Activated naive CD8-positive, alpha-beta T cell (primary cell): ENCODE data around the gene INPP4B.
"Not testable (repeated sequence)": the region's sequence is repeated elsewhere in the genome, so short reads cannot be mapped to it uniquely, and the experiment has no call there.

Experiments
- H3K27ac Mint-ChIP-seq: one replicate; pipeline ENCODE4 v1.8.0; 2021; ENCODE audit warnings: mixed read lengths
- H3K27me3 Mint-ChIP-seq: one replicate; pipeline ENCODE4 v1.8.0; 2021; ENCODE audit warnings: mixed read lengths
- H3K36me3 Mint-ChIP-seq: one replicate; pipeline ENCODE4 v1.8.0; 2021; ENCODE audit warnings: mixed read lengths
- H3K4me1 Mint-ChIP-seq: one replicate; pipeline ENCODE4 v1.8.0; 2021; ENCODE audit warnings: low read depth, mixed read lengths
- H3K4me3 Mint-ChIP-seq: one replicate; pipeline ENCODE4 v1.8.0; 2021; ENCODE audit warnings: mild to moderate bottlenecking, mixed read lengths
- H3K9me3 Mint-ChIP-seq: one replicate; pipeline ENCODE4 v1.8.0; 2021; ENCODE audit warnings: low read depth, mixed read lengths

The INPP4B gene

DNA sequence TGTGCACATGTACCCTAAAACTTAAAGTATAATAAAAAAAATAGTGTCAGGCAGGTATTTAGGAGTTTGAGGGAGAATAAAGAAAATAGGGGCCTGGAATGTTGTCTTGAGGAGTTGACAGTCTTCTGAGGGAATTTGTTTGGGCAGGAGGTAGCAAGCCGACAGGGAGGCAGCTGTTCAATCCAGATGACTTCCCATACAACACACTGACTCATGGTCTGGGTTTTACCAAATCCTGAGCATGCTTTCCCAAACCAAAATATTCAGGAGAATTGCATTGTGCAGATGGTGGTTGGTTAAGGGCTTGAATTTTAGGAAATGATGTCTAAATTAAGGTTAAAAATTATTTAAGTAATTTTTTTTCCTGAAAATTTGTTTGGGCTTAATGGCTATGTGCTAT, 430.0 kb downstream of the INPP4B start:
- Mint-ChIP-seq H3K27me3 (no peaks in the 10 kb centered on the region), H3K9me3 (no peaks in the 10 kb centered on the region), H3K4me3 (no peak overlapping the region), H3K27ac (peak overlapping the region; percentile 99), H3K4me1 (peaks cover 73% of the 10 kb centered on the region), H3K36me3 (peaks cover 2% of the 10 kb centered on the region)

- no peak overlapping the region for H3K4me3 Mint-ChIP-seq
- peaks cover 73% of the 10 kb centered on the region for H3K4me1 Mint-ChIP-seq
- H3K27me3 Mint-ChIP-seq: no peaks in the 10 kb centered on the region
- H3K9me3 Mint-ChIP-seq: no peaks in the 10 kb centered on the region
- H3K27ac Mint-ChIP-seq: peak overlapping the region; percentile 99
- peaks cover 6% of the 10 kb centered on the region for H3K36me3 Mint-ChIP-seq
Observed at GRCh38 chr4:142414366-142414990, 431.6 kb downstream of the INPP4B start.

GRCh38 chr4:142413485-142413884, 432.6 kb downstream of the INPP4B start:
- Mint-ChIP-seq H3K9me3 (no peaks in the 10 kb centered on the region), H3K27ac (peak overlapping the region; percentile 99), H3K4me3 (no peak overlapping the region), H3K36me3 (peaks cover 6% of the 10 kb centered on the region), H3K27me3 (no peaks in the 10 kb centered on the region), H3K4me1 (peaks cover 75% of the 10 kb centered on the region)

- peaks cover 76% of the 10 kb centered on the region for H3K4me1 Mint-ChIP-seq
- no peaks in the 10 kb centered on the region for H3K27me3 Mint-ChIP-seq
- H3K36me3 Mint-ChIP-seq: peaks cover 6% of the 10 kb centered on the region
- H3K4me3 Mint-ChIP-seq: no peak overlapping the region
- no peaks in the 10 kb centered on the region for H3K9me3 Mint-ChIP-seq
- peak overlapping the region; percentile 28 for H3K27ac Mint-ChIP-seq
Observed at GRCh38 chr4:142411993-142412392, 434.1 kb downstream of the INPP4B start.

GRCh38 chr4:142408003-142408441, 438.1 kb downstream of the INPP4B start:
- Mint-ChIP-seq H3K4me3 (peak overlapping the region; percentile 38), H3K27ac (peak overlapping the region; percentile 98), H3K4me1 (peaks cover 65% of the 10 kb centered on the region), H3K36me3 (peaks cover 6% of the 10 kb centered on the region), H3K27me3 (no peaks in the 10 kb centered on the region), H3K9me3 (no peaks in the 10 kb centered on the region)

DNA sequence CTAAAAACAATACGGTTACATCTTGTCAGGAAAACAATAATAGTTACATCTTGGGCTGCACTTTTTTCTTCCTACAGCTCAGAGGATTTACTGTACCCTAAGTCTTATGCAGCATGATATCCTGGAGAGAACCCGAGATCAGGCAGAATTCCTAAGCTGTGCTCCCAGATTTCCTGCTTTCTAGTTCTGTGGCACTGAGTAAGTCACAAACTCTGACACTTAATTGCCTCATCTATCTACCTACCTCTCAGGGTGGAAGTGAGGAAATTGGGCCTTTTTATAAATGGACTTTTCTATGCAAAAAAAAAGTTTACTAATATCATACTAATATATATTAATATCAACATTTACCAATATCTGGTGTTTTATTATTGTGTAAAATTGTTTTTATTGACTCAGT, 438.5 kb downstream of the INPP4B start:
- Mint-ChIP-seq H3K9me3 (no peaks in the 10 kb centered on the region), H3K4me1 (peaks cover 67% of the 10 kb centered on the region), H3K4me3 (peak overlapping the region; percentile 96), H3K36me3 (peaks cover 10% of the 10 kb centered on the region), H3K27ac (peak overlapping the region; percentile 98), H3K27me3 (no peaks in the 10 kb centered on the region)

DNA sequence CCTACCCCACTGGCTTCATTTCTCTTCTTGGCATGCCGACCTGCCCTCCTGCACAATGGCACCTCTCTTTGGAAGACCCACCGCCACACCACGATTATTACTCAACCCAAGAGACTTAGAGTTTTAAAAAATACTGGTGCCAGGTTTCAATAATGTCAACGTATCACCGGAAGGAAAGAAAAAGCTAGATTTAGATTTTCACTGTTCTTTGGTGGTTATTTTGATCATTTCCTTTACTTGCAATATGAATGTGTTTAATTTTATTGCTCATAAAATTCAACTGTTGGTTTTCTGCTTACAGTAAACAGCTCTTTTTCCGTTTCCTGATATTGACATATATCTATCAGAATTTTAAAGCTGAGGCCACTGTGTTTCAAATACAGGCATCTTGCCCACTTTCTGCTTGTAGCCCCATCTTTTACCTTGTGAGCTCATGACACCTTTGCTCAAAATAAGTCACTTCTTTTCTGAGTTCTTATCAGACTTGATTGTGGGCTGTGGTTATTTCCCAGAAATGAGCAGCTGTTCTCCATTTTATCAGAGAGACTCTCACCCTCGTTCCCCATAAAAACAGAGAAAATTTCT, 439.1 kb downstream of the INPP4B start:
- Mint-ChIP-seq H3K4me1 (peaks cover 68% of the 10 kb centered on the region), H3K27me3 (no peaks in the 10 kb centered on the region), H3K36me3 (peaks cover 13% of the 10 kb centered on the region), H3K27ac (peak overlapping the region; percentile 98), H3K4me3 (peak overlapping the region; percentile 96), H3K9me3 (no peaks in the 10 kb centered on the region)

- H3K4me1 Mint-ChIP-seq: peaks cover 70% of the 10 kb centered on the region
Observed at GRCh38 chr4:142406499-142406835, 439.6 kb downstream of the INPP4B start.

DNA sequence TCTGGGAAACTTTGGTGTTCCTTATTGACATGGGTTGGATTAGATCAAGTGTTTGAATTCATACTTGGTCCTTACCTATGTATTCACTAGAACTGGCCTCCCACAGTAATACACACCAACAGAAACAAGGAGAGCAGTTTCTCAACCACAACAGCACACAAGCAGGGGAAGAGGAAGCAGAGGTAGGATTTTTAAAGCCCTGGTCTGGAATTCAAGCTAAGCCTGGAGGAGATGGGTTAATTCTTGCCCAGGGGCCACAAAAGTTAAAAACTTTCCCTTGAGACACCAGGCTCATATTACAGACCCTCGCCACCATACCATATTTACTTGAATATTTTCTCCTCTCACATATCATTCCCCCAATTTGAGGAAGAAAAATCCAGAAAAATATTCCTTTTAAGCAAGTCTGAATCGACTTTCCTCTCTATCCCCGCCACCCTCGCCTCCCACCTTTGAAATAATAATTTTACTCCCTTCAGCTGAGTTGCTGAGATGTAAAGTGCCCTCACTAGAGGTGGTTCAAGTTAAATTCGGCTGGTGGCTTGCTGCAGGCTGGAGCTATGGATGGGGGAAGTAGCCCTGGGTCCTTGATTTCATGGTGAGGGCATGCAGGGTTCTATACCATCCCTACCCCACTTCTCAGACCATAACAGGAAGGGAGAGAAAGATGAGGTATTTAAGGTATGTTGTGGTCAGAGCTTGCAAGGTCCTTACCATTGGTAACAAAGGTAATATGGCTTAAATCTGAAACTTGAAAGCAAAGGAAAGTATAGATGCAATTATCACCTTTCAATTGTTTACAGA, 440.2 kb downstream of the INPP4B start:
- peak overlapping the region; percentile 98 for H3K27ac Mint-ChIP-seq
- peaks cover 17% of the 10 kb centered on the region for H3K36me3 Mint-ChIP-seq
- H3K4me3 Mint-ChIP-seq: peak overlapping the region; percentile 96
- peaks cover 71% of the 10 kb centered on the region for H3K4me1 Mint-ChIP-seq
- H3K9me3 Mint-ChIP-seq: no peaks in the 10 kb centered on the region
- H3K27me3 Mint-ChIP-seq: no peaks in the 10 kb centered on the region

More at GRCh38 chr4:142406499-142406835, 439.6 kb downstream of the INPP4B start:
- peak overlapping the region; percentile 96 for H3K4me3 Mint-ChIP-seq
- H3K9me3 Mint-ChIP-seq: no peaks in the 10 kb centered on the region
- no peaks in the 10 kb centered on the region for H3K27me3 Mint-ChIP-seq
- peaks cover 15% of the 10 kb centered on the region for H3K36me3 Mint-ChIP-seq
- H3K27ac Mint-ChIP-seq: peak overlapping the region; percentile 98

DNA sequence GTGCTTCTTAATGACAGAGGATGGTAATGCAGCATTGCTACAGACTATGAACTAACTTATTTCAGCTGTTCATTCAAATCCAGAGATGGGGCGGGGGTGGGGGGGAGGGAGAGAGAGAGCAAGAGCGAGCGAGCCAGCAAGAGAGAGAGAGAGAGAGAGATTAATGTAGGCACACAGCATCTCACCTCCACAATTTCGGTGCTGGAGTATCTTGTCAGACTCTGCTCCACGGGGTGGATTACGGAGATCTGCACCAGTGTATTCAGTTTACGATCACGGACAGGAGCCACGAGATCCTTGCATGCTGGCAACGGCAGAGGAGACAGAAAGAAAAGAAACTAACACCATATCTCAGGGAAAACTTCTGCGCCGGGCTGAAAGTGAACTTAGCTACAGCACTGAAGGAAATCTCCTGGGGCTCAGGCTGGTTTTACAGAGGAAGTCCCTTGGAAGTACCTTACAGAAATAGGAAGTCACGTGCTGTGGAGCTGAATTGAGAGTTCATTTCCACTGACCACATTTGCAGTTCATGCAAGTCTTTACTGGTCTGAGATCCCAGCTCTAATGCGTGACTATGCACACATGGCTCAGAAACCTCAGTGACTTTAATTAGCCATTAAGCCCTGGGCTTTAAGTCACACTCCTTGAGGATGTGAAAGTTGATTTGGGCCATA, 440.9 kb downstream of the INPP4B start:
- no peaks in the 10 kb centered on the region for H3K27me3 Mint-ChIP-seq
- peaks cover 74% of the 10 kb centered on the region for H3K4me1 Mint-ChIP-seq
- peak overlapping the region; percentile 96 for H3K4me3 Mint-ChIP-seq
- H3K9me3 Mint-ChIP-seq: no peaks in the 10 kb centered on the region
- peak overlapping the region; percentile 98 for H3K27ac Mint-ChIP-seq
- H3K36me3 Mint-ChIP-seq: peaks cover 21% of the 10 kb centered on the region

DNA sequence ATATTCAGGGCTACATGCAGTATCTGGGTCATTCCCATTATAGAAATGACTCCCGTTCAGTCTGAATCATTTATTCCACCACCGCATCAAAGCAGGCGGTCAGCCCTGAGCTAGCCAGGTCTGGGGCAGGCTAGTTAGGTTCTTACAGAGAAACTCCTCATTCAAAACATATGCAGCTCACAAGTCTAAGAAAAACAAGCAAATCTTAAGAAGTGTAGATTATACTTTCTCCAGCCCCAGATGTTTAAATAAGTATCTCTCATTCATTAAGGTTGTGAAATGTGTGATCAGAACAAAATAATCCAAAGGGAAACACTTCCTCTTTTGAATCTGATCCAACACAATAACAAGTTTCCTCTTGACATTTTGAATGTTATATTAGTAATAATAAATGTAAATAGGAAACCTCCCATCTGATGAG, 441.9 kb downstream of the INPP4B start:
- peak overlapping the region; percentile 96 for H3K4me3 Mint-ChIP-seq
- H3K27ac Mint-ChIP-seq: peak overlapping the region; percentile 98
- H3K9me3 Mint-ChIP-seq: no peaks in the 10 kb centered on the region
- peaks cover 74% of the 10 kb centered on the region for H3K4me1 Mint-ChIP-seq
- no peaks in the 10 kb centered on the region for H3K27me3 Mint-ChIP-seq
- peaks cover 25% of the 10 kb centered on the region for H3K36me3 Mint-ChIP-seq

- Mint-ChIP-seq H3K9me3 (no peaks in the 10 kb centered on the region), H3K36me3 (peaks cover 30% of the 10 kb centered on the region), H3K4me1 (peaks cover 72% of the 10 kb centered on the region), H3K4me3 (peak overlapping the region; percentile 89), H3K27ac (peak overlapping the region; percentile 91), H3K27me3 (no peaks in the 10 kb centered on the region)
Observed at GRCh38 chr4:142402900-142403299, 443.2 kb downstream of the INPP4B start.

DNA sequence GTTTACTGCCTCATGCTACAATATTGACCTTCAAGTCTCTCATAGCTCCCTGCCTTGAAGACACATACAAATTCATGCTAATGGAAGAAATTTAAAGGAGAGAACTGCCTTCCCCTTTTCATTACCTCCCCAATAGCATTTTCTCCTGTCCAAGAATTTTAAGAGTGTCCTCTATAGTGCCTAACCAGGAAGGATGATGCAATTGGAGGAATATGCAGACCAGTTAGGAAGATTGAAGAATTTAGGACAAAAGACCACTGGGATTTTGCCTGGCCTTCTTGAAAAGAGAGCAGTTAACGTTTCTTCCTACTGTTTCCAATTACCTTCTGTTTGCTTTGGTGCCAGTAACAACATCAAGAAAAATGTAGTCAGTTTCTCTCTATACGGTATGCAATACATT, 443.9 kb downstream of the INPP4B start:
- peaks cover 30% of the 10 kb centered on the region for H3K36me3 Mint-ChIP-seq
- peak overlapping the region; percentile 89 for H3K4me3 Mint-ChIP-seq
- peak overlapping the region; percentile 91 for H3K27ac Mint-ChIP-seq
- H3K9me3 Mint-ChIP-seq: no peaks in the 10 kb centered on the region
- no peaks in the 10 kb centered on the region for H3K27me3 Mint-ChIP-seq
- peaks cover 68% of the 10 kb centered on the region for H3K4me1 Mint-ChIP-seq

DNA sequence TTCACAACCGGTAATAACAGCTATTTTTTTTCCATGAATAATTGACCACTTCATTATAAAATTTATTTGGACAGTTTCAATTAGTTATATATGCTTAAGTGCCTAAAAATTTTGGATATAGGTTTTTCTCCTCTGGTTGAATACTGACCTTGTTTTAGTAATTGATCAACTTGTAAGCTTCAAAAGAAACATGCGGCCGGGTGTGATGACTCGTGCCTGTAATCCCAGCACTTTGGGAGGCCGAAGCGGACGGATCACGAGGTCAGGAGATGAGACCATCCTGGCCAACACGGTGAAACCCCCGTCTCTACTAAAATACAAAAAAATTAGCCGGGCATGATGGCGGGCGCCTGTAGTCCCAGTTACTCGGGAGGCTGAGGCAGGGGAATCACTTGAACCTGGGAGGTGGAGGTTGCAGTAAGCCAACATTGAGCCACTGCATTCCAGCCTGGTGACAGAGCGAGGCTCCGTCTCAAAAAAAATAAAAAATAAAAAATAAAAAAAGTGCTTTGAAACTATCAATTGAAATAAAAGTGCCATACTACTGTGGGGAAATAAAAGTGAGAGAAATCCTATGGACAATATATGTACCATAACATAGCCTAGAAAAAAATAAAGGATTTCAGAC, 448.6 kb downstream of the INPP4B start:
- H3K27me3 Mint-ChIP-seq, H3K9me3 Mint-ChIP-seq: not testable (repeated sequence)
- Mint-ChIP-seq H3K4me3 (peak overlapping the region; percentile 87), H3K36me3 (peaks cover 45% of the 10 kb centered on the region), H3K27ac (peak overlapping the region; percentile 99), H3K4me1 (peaks cover 88% of the 10 kb centered on the region)
